Ecto neural progenitor cell (in vitro differentiated cells): Measurements from ENCODE around the gene ITPA.
A peak's percentile ranks its signal among the peaks of the same experiment; 100 is the strongest.
"Not testable (repeated sequence)": the region's sequence is repeated elsewhere in the genome, so short reads cannot be mapped to it uniquely, and the experiment has no call there.

Experiments used
- DNase-seq: peaks from one replicate; pipeline ENCODE4 v3.0.0-alpha.2; 2018; ENCODE audit warnings: low spot score

Gene ITPA

DNA sequence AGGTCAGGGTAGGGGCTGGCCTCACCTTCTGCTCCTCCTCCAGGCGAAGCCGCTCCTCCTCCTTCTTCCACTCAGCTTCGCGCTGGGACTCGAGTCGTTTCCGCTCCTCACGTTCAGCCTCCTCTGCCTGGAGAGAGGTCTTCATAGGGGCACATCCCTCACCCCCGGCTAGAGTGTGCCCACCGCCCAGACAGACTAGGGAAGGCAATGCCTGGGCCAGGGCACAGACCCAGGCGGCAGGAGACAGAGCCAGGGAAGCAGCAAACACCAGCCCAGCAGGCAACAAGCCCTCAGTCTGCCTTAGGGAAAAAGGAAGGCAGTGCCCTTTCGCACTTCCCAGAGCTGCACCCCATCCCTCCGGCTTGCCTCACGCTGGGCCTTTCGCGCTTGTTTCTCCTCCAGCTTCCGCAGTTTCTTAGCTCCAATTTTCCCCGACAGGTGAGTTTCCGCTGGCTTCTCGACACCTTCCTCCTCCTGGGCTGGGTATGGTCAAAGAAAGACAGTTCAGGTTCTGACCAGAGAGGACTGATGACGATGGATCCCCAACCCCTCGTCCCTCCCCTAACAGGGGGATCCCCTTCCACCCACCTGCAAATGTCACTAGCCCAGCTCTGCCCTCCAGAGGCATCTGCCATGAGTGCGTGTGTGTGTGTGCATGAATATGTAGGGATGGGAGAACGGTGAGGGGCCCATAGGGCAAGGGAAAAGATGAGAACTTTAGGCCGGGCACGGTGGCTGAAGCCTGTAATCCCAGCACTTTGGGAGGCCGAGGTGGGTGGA, 9.1 kb upstream of the ITPA start:
- DNase-seq: no peak

DNA sequence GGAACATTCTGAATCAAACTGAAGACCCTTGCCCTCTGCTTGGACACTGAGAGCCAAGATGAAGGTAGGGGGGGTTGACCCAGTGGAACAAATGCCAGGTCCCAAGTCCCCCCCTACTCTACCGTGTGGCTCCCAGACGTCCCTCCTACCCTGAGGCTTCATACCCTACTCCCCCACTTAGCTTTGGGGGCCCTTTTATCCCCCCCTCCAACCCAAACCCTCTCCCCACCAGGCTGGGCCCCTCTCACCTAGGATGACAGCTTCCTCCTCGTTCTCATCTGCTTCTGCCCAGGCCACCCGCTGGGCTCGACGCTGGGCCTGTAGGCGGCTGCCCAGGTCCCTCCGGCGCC, 6.4 kb upstream of the ITPA start:
- no peak for DNase-seq

DNA sequence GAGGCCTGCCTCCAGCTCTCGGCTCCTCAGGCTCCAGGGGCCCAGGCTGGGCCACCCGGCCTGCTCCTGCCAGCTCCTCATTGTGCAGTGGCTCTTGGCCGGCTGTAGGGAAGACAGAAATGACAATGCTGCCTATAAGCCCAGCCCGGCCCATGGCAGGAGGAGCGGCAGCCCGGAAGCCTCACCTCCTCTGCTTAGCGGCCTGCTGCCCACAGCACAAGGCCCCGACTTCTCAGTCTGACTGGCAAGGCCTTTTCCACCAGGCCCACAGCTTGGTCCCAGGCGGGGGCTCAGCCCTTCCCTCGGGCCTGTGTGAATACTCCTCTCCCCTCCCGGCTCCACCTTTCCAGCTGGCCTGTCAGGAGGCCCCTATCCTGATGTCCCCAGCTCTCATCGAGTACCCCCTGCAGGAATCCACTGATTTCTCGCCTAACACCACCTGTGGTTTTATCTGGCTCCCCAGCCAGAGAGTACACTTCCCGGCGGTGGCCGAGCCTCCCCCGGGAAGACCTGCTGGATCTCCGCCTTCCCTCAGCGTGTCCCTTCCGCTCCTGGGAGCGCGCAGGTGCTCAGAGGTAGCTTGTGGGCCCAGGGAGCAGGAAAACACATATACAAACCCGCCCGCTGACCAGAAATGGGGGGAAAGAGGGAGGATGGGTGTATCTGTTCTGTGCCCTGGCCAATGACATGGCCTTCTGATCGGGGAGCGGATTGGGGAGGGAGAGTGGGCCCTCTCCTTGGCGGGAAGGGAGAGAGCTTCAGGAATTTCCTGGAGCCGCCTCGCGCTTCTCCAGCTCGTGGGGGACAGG, 5.8 kb upstream of the ITPA start:
- DNase-seq: no peak

DNA sequence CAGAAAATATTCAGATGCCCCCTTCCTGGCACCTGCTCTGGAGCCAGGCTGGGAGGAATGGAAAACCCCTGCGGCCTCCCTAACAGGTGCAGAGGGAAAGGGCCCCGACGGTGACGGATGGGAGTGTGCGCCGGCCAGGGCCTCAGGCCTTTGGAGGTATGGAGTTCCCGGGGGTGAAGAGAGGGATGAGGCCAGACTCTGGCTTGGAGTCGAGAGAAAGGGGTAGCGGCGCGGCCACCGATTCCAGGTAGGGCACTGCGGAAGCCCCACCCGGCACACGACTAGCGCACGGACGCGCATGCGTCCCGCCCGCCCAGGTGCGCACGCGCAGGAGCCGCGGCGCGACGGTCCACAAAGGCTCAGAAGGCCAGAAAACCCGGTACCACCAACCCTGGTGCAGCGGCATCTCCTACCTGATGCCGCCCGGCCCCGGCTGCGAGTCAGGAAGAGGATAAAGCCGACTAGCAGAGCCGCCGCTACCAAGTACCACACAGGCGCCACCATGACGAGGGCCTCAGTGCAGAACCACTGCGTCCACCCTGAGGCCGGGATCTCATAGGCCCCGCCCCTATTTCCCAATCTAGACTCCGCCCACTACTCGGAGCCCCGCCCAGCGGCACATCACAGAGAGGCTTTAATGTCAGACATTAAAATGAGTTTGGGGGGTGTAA, 5.0 kb upstream of the ITPA start, which contains the start of gene DDRGK1:
Gene DDRGK1 (minus strand): TSS at position 559 of the 671 bp plus-strand sequence. CDS start 55 bp downstream, at position 504.
- peak; percentile 89 for DNase-seq

DNA sequence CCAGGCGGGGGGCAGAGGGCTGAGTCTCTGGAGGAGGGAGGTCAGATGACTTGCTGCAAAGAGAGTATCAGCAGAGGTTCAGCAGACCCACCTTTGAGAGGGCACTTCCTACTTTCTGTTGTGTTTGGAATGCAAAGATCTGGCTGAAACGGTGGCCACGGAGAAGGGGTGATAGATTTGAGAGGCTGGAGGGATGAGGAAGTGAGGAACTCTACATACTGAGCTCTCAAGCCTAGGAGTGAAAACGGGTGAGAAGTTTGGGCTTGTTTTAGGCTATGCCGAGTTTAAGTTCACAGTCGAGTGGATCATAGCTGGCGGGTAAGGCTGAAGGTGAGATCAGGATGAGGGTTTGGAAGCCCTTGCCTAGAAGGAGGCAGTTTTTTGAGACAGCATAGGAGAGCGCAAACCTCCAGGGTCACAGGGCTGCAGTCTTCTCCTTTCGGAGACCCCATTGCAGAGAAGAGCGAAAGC, 477 bp upstream of the ITPA start:
- no peak for DNase-seq

DNA sequence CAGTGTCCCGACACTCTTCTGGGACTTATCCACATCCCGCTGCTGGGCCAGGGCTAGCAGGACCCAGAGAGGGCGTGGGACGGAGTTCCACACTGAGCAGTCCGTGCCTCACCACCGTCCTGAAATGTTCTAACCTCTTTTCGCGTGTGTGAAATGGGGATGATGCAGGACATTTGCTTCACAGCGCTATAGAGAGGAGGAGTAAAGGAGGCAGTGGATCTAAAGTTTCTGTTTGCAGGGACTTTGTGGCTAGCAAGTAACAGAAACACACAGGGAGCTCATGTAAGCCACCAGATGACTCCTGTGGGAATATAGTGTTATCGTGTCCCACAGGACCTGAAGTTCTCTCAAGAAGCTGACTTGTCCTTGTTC, 634 bp downstream of the ITPA start:
- no peak for DNase-seq

DNA sequence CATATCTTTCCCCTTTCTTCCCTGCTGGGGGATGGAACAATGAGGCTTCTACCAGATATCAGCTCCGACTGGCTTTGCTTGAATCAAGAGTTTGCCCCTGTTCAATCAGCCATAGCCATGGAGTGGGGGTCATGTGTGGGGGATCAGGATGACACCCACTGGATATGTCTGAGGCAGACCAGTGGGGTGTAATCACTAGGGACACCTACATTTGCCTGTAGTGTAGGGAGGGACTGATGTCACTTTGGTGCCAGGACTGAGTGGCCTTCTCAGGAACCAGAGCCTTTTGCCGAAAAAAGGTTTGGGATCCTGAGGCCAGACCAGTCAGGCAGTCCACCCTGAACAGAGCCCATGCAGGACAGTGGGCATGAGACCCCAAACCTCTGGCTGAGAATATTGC, 1.0 kb downstream of the ITPA start:
- DNase-seq: no peak

DNA sequence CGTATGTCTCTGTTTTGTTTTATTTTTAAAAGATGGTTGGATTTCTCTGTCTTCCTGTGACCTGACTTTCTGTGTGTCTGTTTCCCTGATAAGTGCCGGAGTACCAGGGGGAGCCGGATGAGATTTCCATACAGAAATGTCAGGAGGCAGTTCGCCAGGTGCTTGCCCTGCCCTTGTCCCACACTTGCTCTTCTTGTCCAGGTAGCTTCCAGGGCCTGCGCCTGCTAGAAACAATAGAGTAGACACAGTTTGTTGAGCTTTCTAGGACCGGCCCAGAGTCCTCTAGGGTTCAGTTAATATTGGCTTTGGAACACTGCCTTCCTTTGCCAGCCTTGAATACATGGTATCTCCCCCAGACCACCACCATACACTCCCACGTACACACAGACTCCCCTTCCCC, 3.9 kb downstream of the ITPA start:
- DNase-seq: no peak

DNA sequence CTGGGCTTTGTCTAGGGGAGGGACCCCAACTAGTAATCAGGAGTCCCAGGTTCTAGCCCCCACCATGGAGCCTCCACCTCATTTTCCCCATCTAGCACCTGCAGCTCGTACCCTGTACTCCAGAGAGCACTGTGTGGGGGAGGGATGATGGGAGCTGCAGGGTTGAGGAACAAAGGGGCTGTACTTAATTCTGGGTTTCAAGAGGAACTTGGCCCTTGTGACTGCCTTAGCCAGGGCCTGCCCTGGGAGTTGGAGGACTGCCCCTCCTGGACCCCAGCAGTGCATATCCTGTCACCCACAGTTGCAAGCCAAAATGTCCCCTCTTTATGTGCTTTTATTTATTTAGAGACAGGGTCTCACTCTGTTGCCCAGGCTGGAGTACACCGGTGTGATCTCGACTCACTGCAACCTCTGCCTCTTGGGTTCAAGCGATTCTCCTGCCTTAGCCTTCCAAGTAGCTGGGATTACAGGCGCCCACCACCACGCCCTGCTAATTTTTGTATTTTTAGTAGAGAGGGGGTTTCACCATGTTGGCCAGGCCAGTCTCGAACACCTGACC, 6.1 kb downstream of the ITPA start:
- not testable (repeated sequence) for DNase-seq

DNA sequence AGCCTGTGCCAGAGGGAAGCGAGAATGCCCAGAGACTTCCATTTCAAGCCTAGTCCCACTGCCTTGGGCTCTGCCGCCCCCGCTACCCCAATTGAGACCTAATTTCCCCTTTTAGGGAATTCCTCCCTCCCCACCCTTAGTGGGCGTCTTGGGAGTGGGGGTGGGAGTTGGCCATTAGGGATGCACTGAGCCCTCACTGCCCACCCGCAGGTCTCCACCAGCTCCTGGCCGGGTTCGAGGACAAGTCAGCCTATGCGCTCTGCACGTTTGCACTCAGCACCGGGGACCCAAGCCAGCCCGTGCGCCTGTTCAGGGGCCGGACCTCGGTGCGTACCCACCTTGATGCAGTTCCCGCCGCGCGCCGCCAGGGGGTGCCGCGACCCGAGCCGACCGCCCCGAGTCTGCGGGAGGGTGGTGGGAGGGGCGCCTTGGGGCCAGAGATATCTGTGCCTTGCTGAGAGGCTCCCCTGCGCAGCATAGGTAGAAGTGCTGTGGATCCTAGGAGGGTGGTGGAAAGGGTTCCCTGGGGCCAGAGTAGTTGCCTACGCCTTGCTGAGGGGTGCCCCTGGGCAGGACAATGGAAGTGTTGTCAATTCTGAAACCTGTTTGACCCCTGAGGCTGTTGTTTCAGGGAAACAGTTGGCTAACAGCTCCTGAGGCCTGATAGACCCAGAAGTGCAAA, 9.2 kb downstream of the ITPA start:
- DNase-seq: peak; percentile 86

DNA sequence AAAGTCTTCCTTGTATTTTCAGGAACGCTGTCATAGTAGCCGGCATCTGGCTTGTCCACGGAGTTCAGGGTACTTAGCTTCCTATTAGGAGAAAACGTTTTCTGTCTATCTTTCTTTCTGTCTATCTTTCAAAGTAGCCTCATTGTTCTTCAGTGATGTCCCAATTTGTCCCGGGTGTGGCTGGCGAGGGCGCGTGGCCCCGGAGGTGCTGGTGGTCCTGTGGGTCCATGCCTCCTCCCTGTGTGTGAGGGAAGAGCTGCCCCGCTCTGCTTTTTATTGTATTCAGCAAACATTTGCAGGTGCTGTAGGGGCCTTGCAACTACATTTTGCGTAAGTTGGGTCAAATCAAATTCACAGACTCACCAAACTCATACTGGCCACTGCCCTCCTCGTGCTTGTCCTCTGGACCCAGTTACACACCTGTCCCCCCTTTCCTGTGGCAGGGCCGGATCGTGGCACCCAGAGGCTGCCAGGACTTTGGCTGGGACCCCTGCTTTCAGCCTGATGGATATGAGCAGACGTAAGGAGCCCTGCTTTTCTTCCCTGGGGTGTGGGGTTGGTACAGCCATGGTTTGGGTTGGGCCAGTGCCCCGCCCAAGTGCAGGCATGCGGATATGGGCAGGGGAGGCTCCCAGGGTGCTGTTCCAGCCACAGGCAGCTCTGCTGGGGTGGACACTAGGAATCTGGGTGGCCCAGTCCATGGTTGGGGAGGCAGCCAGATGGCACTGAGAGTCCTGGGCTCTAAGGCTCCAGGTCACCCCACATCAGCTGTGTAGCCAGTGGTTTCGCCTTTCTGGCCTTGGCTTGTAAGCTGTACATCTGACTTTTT, 12.3 kb downstream of the ITPA start:
- no peak for DNase-seq

DNA sequence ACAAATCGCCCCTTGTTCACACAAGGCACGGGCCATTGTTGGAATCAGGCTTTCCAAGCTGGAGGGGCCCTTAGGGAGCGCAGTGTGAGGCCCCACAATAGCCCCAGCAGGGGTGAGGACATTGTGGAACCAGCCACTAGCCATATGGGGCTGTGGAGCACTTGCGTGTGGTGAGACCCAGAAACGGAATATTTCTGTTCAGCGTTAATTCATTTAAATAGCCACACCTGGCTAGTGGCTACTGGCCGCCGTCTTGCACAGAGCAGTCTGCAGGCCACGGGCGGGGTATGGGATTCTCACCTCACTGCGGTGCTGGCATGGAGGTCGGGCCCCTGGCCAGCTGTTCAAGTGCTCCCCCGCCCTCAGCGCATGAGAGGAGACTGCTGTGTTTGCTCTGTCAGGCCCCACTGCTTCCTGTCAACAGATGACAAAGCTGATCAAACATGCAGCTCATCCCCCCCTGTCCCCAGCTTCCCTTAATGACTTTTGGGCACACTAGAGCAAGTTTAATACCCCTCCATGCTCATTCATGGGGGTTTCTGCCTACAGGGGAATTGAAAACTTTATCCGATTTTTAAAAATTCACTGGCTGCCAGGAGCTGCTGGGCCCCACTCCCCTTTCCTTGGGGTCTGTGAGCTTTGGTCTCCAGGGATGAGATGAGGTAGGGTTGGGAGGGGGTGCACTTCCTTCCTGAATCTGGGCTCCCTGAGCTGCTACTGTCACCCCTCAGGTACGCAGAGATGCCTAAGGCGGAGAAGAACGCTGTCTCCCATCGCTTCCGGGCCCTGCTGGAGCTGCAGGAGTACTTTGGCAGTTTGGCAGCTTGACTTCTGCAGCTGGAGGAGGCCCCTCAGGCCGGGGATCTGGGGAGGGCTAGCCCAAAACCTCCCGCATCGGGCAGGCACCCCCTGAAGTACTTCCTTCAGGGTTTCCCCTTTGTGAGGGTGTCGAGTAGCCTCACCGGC, 13.6 kb downstream of the ITPA start:
- DNase-seq: no peak

DNA sequence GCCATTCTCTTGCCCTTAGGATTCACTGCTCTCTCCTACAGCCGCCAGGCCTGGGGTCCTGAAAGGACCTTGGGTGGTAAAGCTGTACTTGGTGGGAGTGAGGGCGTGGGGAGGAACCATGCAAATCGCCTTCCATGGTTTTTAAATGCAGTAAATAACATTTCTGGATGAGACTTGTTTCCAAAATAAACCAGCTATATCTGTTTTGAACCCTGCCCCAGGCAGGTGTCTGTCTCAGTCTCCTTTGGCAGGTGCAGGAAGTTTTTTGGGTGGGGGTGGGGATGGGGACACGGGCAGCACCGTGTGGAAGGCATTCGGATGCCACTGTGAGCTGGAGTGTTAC, 14.3 kb downstream of the ITPA start:
- DNase-seq: no peak

DNA sequence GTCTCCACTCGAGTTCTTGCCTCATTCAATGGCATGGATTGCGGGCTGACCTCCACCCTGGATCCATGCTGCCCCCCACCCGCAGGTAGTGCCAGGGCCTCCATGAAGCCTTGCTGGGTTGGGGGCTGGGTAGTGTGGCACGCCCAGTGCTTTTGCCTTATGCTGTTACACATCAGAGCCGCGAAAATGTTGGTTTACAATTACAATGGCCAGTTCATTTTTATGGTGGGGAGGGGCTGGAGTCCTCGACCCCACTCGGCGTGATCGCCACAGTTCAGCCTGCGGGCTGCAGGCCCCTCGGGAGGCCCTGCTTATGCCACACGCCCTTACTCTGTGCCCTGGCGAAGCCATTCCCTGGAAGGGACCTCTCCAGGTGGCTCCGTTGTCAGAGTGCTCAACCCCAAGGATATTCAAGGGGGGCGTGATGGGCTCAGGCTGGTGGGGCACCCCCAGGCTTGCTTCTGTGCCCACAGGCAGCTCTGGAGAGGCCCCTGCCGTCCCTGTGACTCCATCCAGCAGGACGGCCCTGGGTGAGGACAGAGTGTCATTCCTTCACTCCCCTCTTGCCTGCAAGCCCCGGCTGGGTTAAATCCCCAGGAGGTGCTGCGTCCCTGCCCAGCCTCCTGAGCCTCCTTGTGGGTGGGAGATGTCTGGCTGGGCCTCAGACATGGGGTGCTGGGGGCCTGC, 14.8 kb downstream of the ITPA start:
- no peak for DNase-seq

DNA sequence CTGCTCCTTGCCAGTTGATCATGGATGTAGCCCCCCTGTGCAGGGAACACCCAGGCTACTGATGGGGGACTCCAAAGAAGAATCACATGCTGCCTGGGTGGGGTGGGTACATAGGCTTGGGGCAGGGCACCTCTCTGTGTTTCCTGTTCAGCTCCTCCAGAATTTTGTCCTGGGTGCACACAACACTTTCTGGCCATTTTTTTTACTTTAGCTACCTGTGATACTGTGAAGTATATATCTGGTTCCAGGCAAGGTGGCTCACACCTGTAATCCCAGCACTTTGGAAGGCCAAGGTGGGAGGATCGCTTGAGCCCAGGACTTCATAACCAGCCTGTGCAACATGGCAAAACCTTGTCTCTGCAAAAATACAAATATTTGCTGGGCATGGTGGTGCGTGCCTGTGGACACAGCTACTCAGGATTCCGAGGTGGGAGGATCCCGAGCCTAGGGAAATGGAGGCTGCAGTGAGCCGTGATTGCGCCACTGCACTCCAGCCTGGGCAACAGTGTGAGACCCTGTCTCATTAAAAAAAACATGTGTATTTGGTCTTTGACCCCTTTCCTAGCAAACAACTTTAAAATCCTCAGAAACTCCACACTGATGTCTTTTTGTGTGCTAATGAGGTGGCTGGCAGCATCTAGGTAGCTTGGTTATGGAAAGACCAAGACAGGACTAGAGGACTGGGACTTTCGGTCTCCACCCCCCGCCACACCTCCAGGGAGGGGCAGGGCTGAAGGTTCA, 15.6 kb downstream of the ITPA start:
- DNase-seq: no peak

DNA sequence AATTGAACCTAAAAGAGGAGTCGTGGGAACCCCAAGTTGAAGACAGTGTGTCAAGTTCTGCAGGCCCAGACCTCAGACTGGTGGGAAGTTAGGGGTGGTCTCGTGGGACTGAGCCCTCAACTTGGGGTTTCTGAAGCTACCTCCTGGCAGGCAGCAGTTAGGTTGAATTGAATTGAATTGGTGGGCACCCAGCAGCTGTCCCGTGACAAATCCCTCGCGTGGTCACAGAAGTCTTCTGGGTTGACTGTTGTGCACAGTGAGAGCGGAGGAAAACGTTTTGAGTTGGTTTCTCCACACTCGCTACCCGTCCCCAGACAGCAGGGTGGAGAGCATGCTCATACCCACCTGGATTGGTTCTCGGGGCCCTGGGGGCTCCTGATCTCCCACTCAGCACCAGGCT, 16.8 kb downstream of the ITPA start:
- no peak for DNase-seq

DNA sequence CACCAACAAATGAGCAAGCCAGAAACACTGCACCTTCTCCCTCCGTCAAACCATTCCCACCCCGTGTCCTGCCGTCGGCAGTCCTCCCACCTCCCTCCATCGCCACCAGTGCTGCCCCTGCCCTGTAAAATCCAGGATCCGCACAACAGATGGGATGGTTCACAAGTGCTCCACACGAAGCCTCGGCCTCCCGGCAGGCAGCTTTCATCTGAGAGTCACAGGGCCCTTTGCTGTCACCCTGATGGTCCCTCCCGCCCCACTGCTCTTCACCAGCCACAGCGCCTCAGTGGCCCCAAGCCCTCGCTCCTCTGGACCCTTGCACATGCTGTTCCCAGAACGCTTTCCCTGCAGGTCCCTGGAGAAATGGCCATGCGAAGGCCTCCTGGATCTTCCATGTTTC, 17.6 kb downstream of the ITPA start:
- DNase-seq: no peak

DNA sequence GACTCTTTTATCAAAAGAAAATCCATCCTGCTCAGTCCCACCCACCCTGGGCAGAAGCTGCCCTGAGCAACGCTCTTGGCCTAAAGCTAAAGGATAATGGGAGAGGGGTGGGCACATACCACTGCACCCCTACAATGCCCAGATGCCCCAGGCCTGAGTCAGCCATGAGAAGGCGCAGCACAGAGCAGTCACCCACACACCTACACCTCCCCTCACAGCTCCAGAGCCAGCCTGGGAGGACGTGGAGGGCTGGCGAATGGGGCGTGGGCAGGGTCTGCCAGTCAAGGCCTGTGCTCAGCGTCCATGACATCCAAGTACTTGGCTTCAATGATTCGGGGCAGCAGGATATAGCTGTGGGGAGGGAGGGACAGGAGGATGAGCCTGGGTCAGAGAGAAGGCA, 18.2 kb downstream of the ITPA start:
- no peak for DNase-seq
